SK-N-SH treated with all-trans-retinoic acid at 6 μM for 48 hours (cell line): ENCODE data around the gene AHRR.

Experiments
- ATAC-seq: fragments of 200-7000 bp; cut with Tn5 transposase; 3 replicates; pipeline ENCODE4 v1.9.1; 2020; ENCODE audit warnings: mild to moderate bottlenecking, moderate library complexity
- ARNTL ChIP-seq: fragments of 450-650 bp; formaldehyde crosslinking; IDR thresholded peaks from 2 replicates; pipeline ENCODE4 v1.5.0; 2020; ENCODE audit warnings: low read depth, mild to moderate bottlenecking, moderate library complexity, borderline replicate concordance
- BACH2 ChIP-seq: fragments of 250-450 bp; sonication (Bioruptor Pico); IDR thresholded peaks from 2 replicates; pipeline ENCODE4 v1.9.0; 2021; ENCODE audit warnings: mild to moderate bottlenecking, borderline replicate concordance
- CREB5 ChIP-seq: fragments of 250-450 bp; sonication (Bioruptor Pico); IDR thresholded peaks from 2 replicates; pipeline ENCODE4 v1.5.1; 2020; ENCODE audit warnings: low read depth, mild to moderate bottlenecking, moderate library complexity
- CSDC2 ChIP-seq: fragments of 250-450 bp; sonication (Bioruptor Pico); IDR thresholded peaks from 2 replicates; pipeline ENCODE4 v1.5.0; 2020; ENCODE audit warnings: mild to moderate bottlenecking, moderate library complexity
- CSRNP3 ChIP-seq: fragments of 250-450 bp; sonication (Bioruptor Pico); IDR thresholded peaks from 2 replicates; pipeline ENCODE4 v1.5.1; 2021; ENCODE audit warnings: mild to moderate bottlenecking, moderate library complexity
- ESRRG ChIP-seq: fragments of 250-450 bp; sonication (Bioruptor Pico); IDR thresholded peaks from 2 replicates; pipeline ENCODE4 v1.6.1; 2021; ENCODE audit warnings: mild to moderate bottlenecking
- GLIS3 ChIP-seq: fragments of 250-450 bp; sonication (Bioruptor Pico); IDR thresholded peaks from 2 replicates; pipeline ENCODE4 v1.5.0; 2020; ENCODE audit warnings: mild to moderate bottlenecking, moderate library complexity
- ISL1 ChIP-seq: fragments of 250-450 bp; sonication (Bioruptor Pico); IDR thresholded peaks from 2 replicates; pipeline ENCODE4 v2.1.2; 2022; ENCODE audit warnings: mild to moderate bottlenecking, moderate library complexity
- OSR1 ChIP-seq: fragments of 250-450 bp; sonication (Bioruptor Pico); IDR thresholded peaks from 2 replicates; pipeline ENCODE4 v1.8.0; 2022; ENCODE audit warnings: moderate library complexity, mild to moderate bottlenecking, inconsistent platforms
- POU6F1 ChIP-seq: fragments of 250-450 bp; sonication (Bioruptor Pico); IDR thresholded peaks from 2 replicates; pipeline ENCODE4 v1.8.0; 2021; ENCODE audit warnings: low read depth, mild to moderate bottlenecking, moderate library complexity, borderline replicate concordance
- PPARA ChIP-seq: fragments of 250-450 bp; sonication (Bioruptor Pico); IDR thresholded peaks from 2 replicates; pipeline ENCODE4 v1.5.0; 2020; ENCODE audit warnings: mild to moderate bottlenecking, borderline replicate concordance
- RARB ChIP-seq: fragments of 250-450 bp; sonication (Bioruptor Pico); IDR thresholded peaks from 2 replicates; pipeline ENCODE4 v1.8.0; 2021; ENCODE audit warnings: mild to moderate bottlenecking, moderate library complexity
- SNAI2 ChIP-seq: fragments of 250-450 bp; sonication (Bioruptor Pico); IDR thresholded peaks from 2 replicates; pipeline ENCODE4 v1.5.0; 2020; ENCODE audit warnings: mild to moderate bottlenecking, moderate library complexity
- TCF4 ChIP-seq: fragments of 250-450 bp; sonication (Bioruptor Pico); IDR thresholded peaks from 2 replicates; pipeline ENCODE4 v1.8.0; 2021; ENCODE audit warnings: mild to moderate bottlenecking, moderate library complexity, borderline replicate concordance
- TOX ChIP-seq: fragments of 250-450 bp; sonication (Bioruptor Pico); IDR thresholded peaks from 2 replicates; pipeline ENCODE4 v1.8.0; 2021; ENCODE audit warnings: mild to moderate bottlenecking, moderate library complexity, borderline replicate concordance
- TSHZ2 ChIP-seq: fragments of 250-450 bp; sonication (Bioruptor Pico); IDR thresholded peaks from 2 replicates; pipeline ENCODE4 v1.5.0; 2020; ENCODE audit warnings: mild to moderate bottlenecking, moderate library complexity
- ZC3H10 ChIP-seq: fragments of 250-450 bp; sonication (Bioruptor Pico); IDR thresholded peaks from 2 replicates; pipeline ENCODE4 v1.5.1; 2021; ENCODE audit warnings: mild to moderate bottlenecking, moderate library complexity
- ZFP3 ChIP-seq: fragments of 250-450 bp; sonication (Bioruptor Pico); IDR thresholded peaks from 2 replicates; pipeline ENCODE4 v1.5.0; 2020; ENCODE audit warnings: mild to moderate bottlenecking, moderate library complexity
- ZFP30 ChIP-seq: fragments of 450-650 bp; formaldehyde crosslinking; IDR thresholded peaks from 2 replicates; pipeline ENCODE4 v1.5.0; 2022; ENCODE audit warnings: mild to moderate bottlenecking, moderate library complexity
- ZNF565 ChIP-seq: fragments of 450-650 bp; formaldehyde crosslinking; conservative IDR thresholded peaks from 2 replicates; pipeline ENCODE4 v1.5.0; 2020; ENCODE audit warnings: low read depth, mild to moderate bottlenecking, moderate library complexity
- ZNF70 ChIP-seq: fragments of 450-650 bp; formaldehyde crosslinking; IDR thresholded peaks from 2 replicates; pipeline ENCODE4 v1.5.0; 2020; ENCODE audit warnings: mild to moderate bottlenecking, moderate library complexity
- TF ChIP-seq, protein P1 (sequence below): fragments of 250-450 bp; sonication (Bioruptor Pico); IDR thresholded peaks from 2 replicates; pipeline ENCODE4 v1.8.0; 2020; ENCODE audit warnings: mild to moderate bottlenecking, moderate library complexity, borderline replicate concordance

Gene AHRR

GRCh38 chr5:448061-448765 lies 126.7 kb downstream of the AHRR start (continued):
- TF ChIP-seq ISL1 (CRISPR knock-in tag), result no peak

GRCh38 chr5:448766-449090 lies 127.2 kb downstream of the AHRR start:
- ATAC-seq, result no peak
- TF ChIP-seq, protein P1, sequence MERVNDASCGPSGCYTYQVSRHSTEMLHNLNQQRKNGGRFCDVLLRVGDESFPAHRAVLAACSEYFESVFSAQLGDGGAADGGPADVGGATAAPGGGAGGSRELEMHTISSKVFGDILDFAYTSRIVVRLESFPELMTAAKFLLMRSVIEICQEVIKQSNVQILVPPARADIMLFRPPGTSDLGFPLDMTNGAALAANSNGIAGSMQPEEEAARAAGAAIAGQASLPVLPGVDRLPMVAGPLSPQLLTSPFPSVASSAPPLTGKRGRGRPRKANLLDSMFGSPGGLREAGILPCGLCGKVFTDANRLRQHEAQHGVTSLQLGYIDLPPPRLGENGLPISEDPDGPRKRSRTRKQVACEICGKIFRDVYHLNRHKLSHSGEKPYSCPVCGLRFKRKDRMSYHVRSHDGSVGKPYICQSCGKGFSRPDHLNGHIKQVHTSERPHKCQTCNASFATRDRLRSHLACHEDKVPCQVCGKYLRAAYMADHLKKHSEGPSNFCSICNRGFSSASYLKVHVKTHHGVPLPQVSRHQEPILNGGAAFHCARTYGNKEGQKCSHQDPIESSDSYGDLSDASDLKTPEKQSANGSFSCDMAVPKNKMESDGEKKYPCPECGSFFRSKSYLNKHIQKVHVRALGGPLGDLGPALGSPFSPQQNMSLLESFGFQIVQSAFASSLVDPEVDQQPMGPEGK (CRISPR knock-in tag), result no peak
- TF ChIP-seq ZNF70 (CRISPR knock-in tag) (no peak), PPARA (no peak), CSDC2 (CRISPR knock-in tag) (no peak), BACH2 (no peak), ZFP3 (CRISPR knock-in tag) (no peak), CSRNP3 (CRISPR knock-in tag) (no peak), POU6F1 (CRISPR knock-in tag) (no peak), ISL1 (CRISPR knock-in tag) (no peak), ZNF565 (CRISPR knock-in tag) (no peak), OSR1 (CRISPR knock-in tag) (no peak), SNAI2 (CRISPR knock-in tag) (no peak)

DNA sequence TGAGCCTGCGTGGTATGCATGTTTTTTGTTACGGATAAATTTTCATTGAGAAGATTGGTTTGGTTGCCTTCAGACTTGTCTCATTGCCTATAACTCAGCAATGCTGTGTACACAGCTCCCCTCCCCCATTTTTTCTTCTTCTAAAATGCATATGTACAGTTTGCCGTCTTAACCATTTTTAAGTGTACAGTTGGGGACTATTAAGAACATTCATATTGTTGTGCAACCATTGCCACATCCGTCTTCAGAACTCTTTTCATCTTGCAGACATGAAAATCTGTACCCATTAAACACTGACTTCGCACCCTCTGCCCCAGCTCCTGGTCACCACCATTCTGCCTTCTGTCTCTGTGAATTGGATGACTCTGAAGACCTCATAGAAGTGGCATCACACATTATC lies 127.6 kb downstream of the AHRR start:
- ATAC-seq, result no peak
- TF ChIP-seq GLIS3 (CRISPR knock-in tag) (no peak), PPARA (no peak), ESRRG (CRISPR knock-in tag) (no peak), TSHZ2 (CRISPR knock-in tag) (no peak)

- peak; percentile 87 for TF ChIP-seq ZFP30
- TF ChIP-seq ZNF565 (CRISPR knock-in tag), result no peak
- no peak for TF ChIP-seq TCF4
- no peak for ATAC-seq
Measured at GRCh38 chr5:451587-452458, 130.3 kb downstream of the AHRR start.

- ATAC-seq, result no peak
- TF ChIP-seq ZC3H10 (no peak), RARB (CRISPR knock-in tag) (no peak), TOX (CRISPR knock-in tag) (no peak), TCF4 (no peak), CREB5 (CRISPR knock-in tag) (no peak), ARNTL (CRISPR knock-in tag) (no peak), TSHZ2 (CRISPR knock-in tag) (no peak), ISL1 (CRISPR knock-in tag) (no peak)
Measured at GRCh38 chr5:452978-453710, 131.6 kb downstream of the AHRR start.
